Hepatocyte (in vitro differentiated cells): ENCODE results near the gene DUSP15.

Experiments used
- CTCF ChIP-seq: fragments of 200-600 bp; sonication (generic); IDR thresholded peaks from 2 replicates; pipeline ENCODE4 v1.5.1; 2016; ENCODE audit warnings: antibody characterized with exemption, mild to moderate bottlenecking; ENCODE audit not compliant: poor library complexity
- EZH2 ChIP-seq: fragments of 200-600 bp; sonication (generic); IDR thresholded peaks from 2 replicates; pipeline ENCODE4 v1.6.1; 2016; ENCODE audit warnings: antibody characterized with exemption, mild to moderate bottlenecking, borderline replicate concordance

GRCh38 chr20:31896049-31896448, 25.7 kb upstream of the DUSP15 start:
- TF ChIP-seq CTCF (no peak), EZH2 (no peak)
